Smooth muscle cell (in vitro differentiated cells): ENCODE results near the gene CTNNA3. TPM values are rescaled to one million over a fixed set of nuclear protein-coding genes. Genes with fewer than 3 reads are reported as not detected.

Source experiments
- DNase-seq: peaks from one replicate; lab custom pipeline; 2025; ENCODE audit not compliant: unreplicated experiment; lab: John Stamatoyannopoulos, UW
- H2AFZ ChIP-seq: fragments of 200-600 bp; sonication (generic); 2 replicates; pipeline ENCODE4 v1.6.0; 2016; ENCODE audit warnings: antibody characterized with exemption, low read depth, mild to moderate bottlenecking
- H3F3A ChIP-seq: fragments of 200-600 bp; sonication (generic); 2 replicates; pipeline ENCODE4 v1.6.0; 2017; ENCODE audit warnings: antibody characterized with exemption, low read depth
- H3K27ac ChIP-seq: fragments of 200-600 bp; sonication (generic); 2 replicates; pipeline ENCODE4 v1.5.1; 2016; ENCODE audit warnings: low read depth, mild to moderate bottlenecking
- H3K27me3 ChIP-seq: fragments of 200-600 bp; sonication (generic); 2 replicates; pipeline ENCODE4 v1.6.1; 2016; ENCODE audit warnings: low read depth, mild to moderate bottlenecking
- H3K36me3 ChIP-seq: fragments of 200-600 bp; sonication (generic); 2 replicates; pipeline ENCODE4 v1.5.1; 2016; ENCODE audit warnings: low read depth
- H3K4me1 ChIP-seq: fragments of 200-600 bp; sonication (generic); 2 replicates; pipeline ENCODE4 v1.5.1; 2016; ENCODE audit warnings: low read depth
- H3K4me2 ChIP-seq: fragments of 200-600 bp; sonication (generic); 2 replicates; pipeline ENCODE4 v1.6.0; 2016; ENCODE audit warnings: mild to moderate bottlenecking
- H3K4me3 ChIP-seq: fragments of 200-600 bp; sonication (generic); 2 replicates; pipeline ENCODE4 v1.5.1; 2016; ENCODE audit warnings: mild to moderate bottlenecking
- H3K79me2 ChIP-seq: fragments of 200-600 bp; sonication (generic); 2 replicates; pipeline ENCODE4 v1.6.0; 2016; ENCODE audit warnings: low read depth, mild to moderate bottlenecking
- H3K9ac ChIP-seq: fragments of 200-600 bp; sonication (generic); 2 replicates; pipeline ENCODE4 v1.6.0; 2016; ENCODE audit warnings: low read depth
- H3K9me3 ChIP-seq: fragments of 200-600 bp; sonication (generic); replicated peaks from 2 replicates; pipeline ENCODE4 v1.5.1; 2016; ENCODE audit warnings: low read depth
- H4K20me1 ChIP-seq: fragments of 200-600 bp; sonication (generic); 2 replicates; pipeline ENCODE4 v1.6.0; 2016; ENCODE audit warnings: low read depth
- CTCF ChIP-seq: fragments of 200-600 bp; sonication (generic); IDR thresholded peaks from 2 replicates; pipeline ENCODE4 v1.5.1; 2017; ENCODE audit warnings: borderline replicate concordance, mild to moderate bottlenecking, antibody characterized with exemption; ENCODE audit not compliant: insufficient read depth, poor library complexity, severe bottlenecking
- WGBS: methylation state at CpG from one replicate; pipeline ENCODE4 v1.1.7; 2016; ENCODE audit warnings: low lambda C conversion rate; 5-methylcytosine and 5-hydroxymethylcytosine counted together
- polyA plus RNA-seq: library from polyadenylated mRNA; unstranded; fragments of >200 nt; fragmentation: Nextera tagmentation; extraction: Ambion mirVana; gene quantifications from 2 replicates; pipeline ENCODE4 v1.2.1, GENCODE V29; 2016
- total RNA-seq: library from RNA; depleted of rRNA; stranded (reverse); fragments of >200 nt; gene quantifications from 2 replicates; pipeline ENCODE4 v1.2.3, GENCODE V29; 2014

CTNNA3 gene
- total and polyA plus RNA-seq, 2 experiments from 2014 or later, result 1.3 TPM; not detected in 1

GRCh38 chr10:67464278-67464677, 231.7 kb downstream of the CTNNA3 start:
- no peaks in the 10 kb centered on the region for H4K20me1 ChIP-seq
- no peak for DNase-seq
- 71% methylated on average over 3 of the region's 3 CpGs for WGBS

GRCh38 chr10:67452892-67453291, 243.1 kb downstream of the CTNNA3 start:
- no peak for TF ChIP-seq CTCF
- no peaks in the 10 kb centered on the region for H3F3A ChIP-seq
- no peaks in the 10 kb centered on the region for H3K4me1 ChIP-seq
- no peak overlapping the region for H3K27ac ChIP-seq
- H4K20me1 ChIP-seq, result no peaks in the 10 kb centered on the region
- H3K4me2 ChIP-seq, result no peak overlapping the region
- no peak overlapping the region for H2AFZ ChIP-seq
- no peak for DNase-seq
- no peak overlapping the region for H3K4me3 ChIP-seq
- no peak overlapping the region for H3K9ac ChIP-seq
- H3K79me2 ChIP-seq, result no peaks in the 10 kb centered on the region
- H3K27me3 ChIP-seq, result no peaks in the 10 kb centered on the region
- H3K9me3 ChIP-seq, result no peaks in the 10 kb centered on the region
- 95% methylated on average over 1 of the region's 1 CpG for whole genome bisulfite sequencing
- no peaks in the 10 kb centered on the region for H3K36me3 ChIP-seq

More at GRCh38 chr10:67464278-67464677, 231.7 kb downstream of the CTNNA3 start:
- Histone ChIP-seq H3K79me2 (no peaks in the 10 kb centered on the region), H3K4me1 (no peaks in the 10 kb centered on the region), H3K4me2 (no peak overlapping the region), H3K9ac (no peak overlapping the region), H3K36me3 (no peaks in the 10 kb centered on the region), H3K9me3 (no peaks in the 10 kb centered on the region), H3K4me3 (no peak overlapping the region), H3K27ac (no peak overlapping the region), H2AFZ (no peak overlapping the region), H3F3A (no peaks in the 10 kb centered on the region), H3K27me3 (no peaks in the 10 kb centered on the region)
- no peak for TF ChIP-seq CTCF

GRCh38 chr10:67438605-67439304, 257.2 kb downstream of the CTNNA3 start:
- Histone ChIP-seq H3K9me3 (no peaks in the 10 kb centered on the region), H3F3A (no peaks in the 10 kb centered on the region), H3K4me3 (no peak overlapping the region), H4K20me1 (no peaks in the 10 kb centered on the region), H3K27me3 (no peaks in the 10 kb centered on the region), H3K36me3 (peaks cover 3% of the 10 kb centered on the region), H2AFZ (no peak overlapping the region), H3K27ac (no peak overlapping the region), H3K4me1 (no peaks in the 10 kb centered on the region), H3K4me2 (no peak overlapping the region), H3K9ac (no peak overlapping the region), H3K79me2 (no peaks in the 10 kb centered on the region)
- WGBS, result 76% methylated on average over 4 of the region's 4 CpGs
- DNase-seq, result no peak
- TF ChIP-seq CTCF, result no peak

GRCh38 chr10:67433276-67433675, 262.7 kb downstream of the CTNNA3 start:
- Histone ChIP-seq H3K4me1 (no peaks in the 10 kb centered on the region), H2AFZ (no peak overlapping the region), H3K4me3 (no peak overlapping the region), H3K36me3 (no peaks in the 10 kb centered on the region), H3K9ac (no peak overlapping the region), H3K27ac (no peak overlapping the region), H3F3A (no peaks in the 10 kb centered on the region), H3K79me2 (no peaks in the 10 kb centered on the region), H3K4me2 (no peak overlapping the region), H4K20me1 (no peaks in the 10 kb centered on the region), H3K9me3 (no peaks in the 10 kb centered on the region), H3K27me3 (no peaks in the 10 kb centered on the region)
- TF ChIP-seq CTCF, result no peak
- 88% methylated on average over 2 of the region's 2 CpGs for WGBS
- no peak for DNase-seq
